GM21717 (cell line): ENCODE results near the gene NOSTRIN.
"Not testable (repeated sequence)": the region's sequence is repeated elsewhere in the genome, so short reads cannot be mapped to it uniquely, and the experiment has no call there.

Source experiments
- ATAC-seq: cut with Tn5 transposase; IDR thresholded peaks from one replicate; pipeline ENCODE4 v1.9.1; 2021; ENCODE audit warnings: mild to moderate bottlenecking, moderate library complexity; ENCODE audit not compliant: unreplicated experiment

Gene NOSTRIN

DNA sequence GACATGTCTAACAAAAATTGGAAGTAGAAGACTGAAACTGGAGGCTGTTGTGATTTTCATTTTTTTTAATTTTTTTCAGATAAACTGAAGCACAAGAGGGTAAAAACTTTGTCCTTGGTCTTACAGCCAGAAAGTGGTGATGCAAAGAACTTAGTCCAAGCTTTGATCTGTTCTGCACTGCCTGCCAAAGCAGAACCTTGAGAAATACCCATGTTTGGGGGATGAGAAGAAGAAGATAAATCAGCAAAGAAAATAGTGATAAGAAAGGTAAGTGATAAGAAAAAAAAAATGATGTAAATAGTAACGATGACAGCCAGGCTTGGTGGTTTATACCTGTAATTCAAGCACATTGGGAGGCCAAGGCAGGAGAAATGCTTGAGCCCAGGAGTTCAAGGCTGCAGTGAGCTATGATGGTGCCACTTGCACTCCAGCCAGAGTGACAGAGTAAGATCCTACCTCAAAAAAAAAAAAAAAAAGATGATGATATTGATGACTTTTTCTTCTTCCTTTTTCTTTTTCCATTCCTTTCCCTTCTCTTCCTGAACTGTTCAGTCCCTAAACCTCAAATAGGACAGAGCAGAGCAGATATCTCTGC, 14.6 kb upstream of the NOSTRIN start:
- ATAC-seq, result no peak

DNA sequence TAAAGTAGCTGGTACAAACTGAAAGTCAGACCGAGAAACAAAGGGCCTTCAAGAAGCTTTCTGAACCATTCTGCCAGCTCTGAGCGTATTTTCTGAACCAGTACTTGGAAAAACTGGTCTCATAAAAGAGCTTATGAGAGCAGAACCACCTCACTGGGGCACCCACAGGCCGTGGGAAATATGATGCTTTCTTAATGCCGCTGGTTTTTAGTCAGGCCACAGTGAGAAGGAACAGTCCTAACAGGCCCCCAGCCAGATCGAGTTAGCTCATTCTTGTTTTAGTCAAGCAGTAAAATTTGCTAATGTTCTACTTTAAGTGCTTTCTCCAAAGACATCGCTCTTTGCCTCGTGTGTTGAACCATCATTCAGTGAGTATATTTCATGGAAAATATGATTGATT, 12.7 kb upstream of the NOSTRIN start:
- ATAC-seq, result no peak

DNA sequence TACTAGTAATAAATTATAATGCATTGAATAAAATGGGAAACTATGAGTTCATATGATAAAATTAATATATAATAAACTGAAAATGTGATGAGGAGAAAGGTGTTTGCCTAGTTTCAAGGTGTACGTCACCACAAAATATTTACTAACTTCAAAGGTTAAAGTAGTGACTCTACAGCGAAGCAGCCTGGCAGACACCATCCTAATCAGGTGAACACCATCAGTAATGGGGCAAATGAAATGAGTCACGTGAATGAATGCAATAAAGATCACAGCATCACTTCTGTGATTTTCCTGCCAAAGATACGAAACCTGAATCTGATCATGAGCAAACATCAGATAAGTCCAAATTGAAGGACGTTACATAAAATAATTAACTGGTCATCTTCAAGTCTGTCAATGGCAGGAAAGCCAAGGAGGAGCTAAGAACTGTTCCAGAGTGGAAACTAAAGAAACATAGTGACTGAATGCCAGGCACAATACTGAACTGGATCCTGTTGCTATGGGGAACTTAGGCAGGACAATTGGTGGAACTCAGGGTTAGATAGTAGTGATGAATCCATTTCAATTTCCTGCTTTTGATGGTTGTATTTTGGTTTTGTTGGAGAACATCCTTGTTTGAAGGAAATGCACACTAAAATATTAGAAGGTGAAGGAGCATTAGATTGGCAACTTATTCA, 12.1 kb upstream of the NOSTRIN start:
- no peak for ATAC-seq

DNA sequence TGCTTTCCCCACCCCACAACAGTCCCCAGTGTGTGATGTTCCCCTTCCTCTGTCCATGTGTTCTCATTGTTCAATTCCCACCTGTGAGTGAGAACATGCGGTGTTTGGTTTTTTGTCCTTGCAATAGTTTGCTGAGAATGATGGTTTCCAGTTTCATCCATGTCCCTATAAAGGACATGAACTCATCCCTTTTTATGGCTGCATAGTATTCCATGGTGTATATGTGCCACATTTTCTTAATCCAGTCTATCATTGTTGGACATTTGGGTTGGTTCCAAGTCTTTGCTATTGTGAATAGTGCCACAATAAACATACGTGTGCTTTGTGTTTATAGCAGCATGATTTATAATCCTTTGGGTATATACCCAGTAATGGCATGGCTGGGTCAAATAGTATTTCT, 11.3 kb upstream of the NOSTRIN start:
- ATAC-seq, result not testable (repeated sequence)

DNA sequence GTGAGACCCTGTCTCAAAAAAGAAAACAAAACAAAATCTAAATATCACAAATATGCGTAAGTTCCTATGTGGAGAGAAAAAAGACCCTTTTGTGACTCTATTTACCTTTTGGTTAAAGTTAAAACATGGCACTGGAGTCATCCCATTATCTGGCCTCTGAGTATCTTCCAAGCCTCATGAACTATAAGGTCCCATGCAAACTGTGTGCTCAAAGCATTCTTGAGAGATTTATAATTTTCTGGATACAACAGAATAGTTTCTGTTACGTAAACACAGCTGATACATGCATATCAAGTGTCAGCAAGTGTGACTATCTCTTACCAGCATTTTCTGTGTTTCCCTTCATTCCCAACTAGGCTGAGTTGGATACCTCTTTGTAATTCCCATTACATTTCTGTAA, 8.8 kb upstream of the NOSTRIN start:
- no peak for ATAC-seq

DNA sequence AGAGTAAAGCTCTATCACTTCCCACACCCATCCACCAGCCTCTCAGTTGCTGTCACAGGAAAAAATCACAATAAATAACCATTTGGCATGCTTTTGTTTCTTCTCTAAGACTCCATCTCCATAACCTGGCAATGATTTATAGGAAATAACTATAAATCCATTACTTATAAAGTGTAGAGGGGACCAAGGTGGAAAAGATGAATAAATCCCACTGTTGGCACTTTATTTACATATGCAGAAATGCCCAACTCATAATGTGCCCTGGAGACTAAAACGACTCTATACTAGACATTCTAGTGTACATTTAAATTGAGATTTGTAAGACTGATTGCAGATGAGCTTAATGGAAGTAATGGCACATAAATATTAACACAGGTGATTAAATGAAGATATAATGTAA, 7.5 kb upstream of the NOSTRIN start:
- no peak for ATAC-seq

DNA sequence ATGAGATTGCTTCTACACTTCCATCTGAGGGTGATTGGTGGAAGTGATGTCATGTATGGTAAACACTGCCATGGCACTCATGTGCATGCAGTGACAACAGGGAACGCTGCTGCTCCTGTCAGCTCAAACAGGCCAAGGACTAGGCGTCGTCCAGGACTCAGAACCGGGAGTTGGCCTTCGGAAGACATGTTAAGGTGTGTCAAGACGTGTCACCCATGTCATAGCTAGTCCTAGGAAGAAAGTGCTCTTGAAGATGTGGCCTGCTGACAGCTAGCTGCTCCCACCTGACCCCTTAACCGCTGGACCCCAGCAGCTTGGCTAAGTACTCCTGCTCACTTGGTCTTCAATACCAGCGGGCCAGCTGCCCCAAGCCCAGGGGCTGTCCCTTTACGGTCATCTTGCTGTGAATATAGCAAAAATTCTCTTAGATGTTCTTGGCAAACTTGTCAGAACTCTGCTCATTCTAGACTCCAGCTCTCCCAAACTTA, 6.3 kb upstream of the NOSTRIN start:
- no peak for ATAC-seq

DNA sequence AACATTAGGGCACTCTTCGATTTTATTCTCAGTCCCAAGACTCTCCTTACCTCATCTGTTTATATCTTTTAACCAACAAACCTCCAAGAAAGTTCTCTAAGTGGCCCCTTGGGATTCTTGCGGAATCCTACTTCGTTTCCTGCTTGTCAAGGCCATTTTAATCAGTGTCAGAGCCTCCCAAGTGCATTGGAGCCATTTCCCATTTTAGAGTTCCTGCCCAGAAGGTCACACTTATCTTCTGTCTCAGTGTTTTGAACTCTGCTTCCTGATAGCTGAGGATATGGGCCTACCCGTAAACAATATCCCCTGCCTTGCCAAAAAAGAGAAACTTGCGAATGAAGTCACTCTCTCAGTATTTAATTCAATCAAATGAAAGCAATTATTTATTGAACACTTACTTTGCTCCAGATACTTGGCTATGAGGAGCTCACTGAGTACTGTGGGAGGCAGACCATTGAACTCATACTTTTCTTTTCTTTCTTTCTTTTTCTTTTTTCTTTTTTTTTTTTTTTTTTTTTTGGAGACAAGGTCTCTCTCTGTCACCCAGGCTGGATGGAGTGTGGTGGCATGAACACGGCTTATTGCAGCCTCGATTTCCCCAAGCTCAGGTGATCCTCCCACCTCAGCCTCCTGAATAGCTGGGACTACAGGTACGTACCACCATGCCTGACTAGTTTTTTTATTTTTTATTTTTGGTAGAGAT, 5.7 kb upstream of the NOSTRIN start:
- no peak for ATAC-seq

DNA sequence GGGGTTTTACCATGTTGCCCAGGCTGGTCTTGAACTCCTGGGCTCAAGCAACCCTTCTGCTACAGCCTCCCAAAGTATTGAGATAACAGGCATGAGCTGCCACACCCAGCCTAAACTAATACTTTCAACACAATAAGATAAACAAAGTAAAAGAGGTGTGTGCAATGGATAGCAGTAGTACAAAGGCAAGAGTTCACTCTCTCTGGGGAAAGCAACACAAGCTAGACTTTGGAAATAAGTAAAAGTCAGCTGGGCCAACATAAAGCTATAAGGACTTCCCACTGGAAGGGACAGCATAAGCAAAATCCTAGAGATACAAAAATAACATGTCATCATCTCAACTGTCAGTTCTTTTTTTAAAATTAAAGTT, 5.2 kb upstream of the NOSTRIN start:
- ATAC-seq, result no peak

DNA sequence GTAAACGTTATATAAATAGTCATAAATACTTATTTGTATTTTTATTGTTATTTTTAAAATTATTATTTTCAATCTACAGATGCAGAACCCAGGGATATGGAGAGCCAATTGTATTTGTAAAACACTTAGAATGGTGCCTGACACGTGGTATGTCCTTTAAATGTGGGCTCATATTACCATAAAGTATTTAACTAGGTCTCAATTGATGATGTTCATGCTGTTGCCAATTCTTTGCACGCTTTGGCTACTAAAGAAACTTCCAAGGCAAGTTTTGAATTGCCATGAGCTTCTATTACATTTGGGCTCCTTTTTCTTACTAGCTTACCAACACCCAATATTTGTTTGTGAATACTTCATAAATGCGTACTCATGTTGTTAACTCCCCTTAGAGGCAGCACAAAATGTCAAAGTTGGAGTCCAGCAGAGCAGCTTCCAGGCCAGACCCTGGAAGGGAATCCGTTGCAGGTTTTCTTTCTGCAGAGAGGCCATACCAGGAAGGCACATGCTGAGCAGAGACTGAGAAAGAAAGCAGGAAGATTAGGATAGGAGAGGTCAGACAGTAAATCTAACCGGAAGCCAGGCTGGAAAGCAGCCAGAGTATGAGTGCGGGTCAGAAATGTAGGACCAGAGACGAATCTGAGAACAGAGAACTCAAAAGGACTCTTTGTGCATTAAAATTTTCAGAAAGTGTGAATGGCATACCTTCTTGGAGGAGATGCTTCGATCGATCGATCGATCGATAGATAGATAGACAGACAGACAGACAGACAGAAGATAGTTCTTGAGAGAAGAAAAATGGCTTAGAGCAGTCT, 4.2 kb upstream of the NOSTRIN start:
- no peak for ATAC-seq

DNA sequence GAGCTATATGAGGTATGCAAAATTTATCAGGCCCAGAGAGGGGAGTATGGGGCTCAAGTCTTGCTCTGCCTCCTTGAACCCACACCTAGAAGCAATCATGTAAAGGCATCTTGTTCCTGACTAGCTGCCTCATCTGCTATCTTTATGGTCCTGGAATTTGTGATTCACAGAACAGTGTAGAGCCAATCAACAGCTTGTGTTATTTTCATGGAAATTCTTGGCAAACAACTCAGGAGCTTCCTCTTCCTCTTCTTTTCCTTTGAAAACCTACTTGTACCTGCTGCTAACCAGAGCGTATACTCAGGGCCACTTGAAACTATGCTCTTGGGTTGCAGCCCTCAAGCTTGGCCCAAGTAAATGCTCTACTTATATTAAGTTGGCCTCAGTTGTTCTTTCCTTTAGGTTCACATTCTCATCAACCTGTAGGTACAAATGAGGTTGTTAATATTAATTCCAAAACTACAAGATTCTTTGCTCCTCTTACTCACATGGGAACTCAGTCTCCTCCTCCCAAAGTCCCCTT, 3.5 kb upstream of the NOSTRIN start:
- no peak for ATAC-seq

DNA sequence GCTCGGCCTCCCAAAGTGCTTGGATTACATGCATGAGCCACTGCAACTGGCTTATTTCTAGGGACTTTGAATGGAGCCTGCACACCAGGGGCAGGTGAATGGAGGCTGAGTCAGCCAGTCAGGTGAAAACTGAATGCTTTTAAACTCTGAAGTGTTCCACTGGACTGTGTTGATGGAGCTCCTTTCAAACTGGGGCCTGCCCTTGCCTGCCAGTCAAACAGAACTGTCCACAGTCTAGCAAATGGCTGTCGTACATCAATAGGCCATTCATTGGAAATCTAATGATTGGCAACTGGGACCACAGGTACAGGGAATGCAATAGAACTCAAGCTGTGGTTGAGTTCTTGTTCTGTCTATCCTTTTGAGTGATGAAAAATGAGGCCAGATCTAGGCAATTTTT, 966 bp upstream of the NOSTRIN start:
- ATAC-seq, result no peak

DNA sequence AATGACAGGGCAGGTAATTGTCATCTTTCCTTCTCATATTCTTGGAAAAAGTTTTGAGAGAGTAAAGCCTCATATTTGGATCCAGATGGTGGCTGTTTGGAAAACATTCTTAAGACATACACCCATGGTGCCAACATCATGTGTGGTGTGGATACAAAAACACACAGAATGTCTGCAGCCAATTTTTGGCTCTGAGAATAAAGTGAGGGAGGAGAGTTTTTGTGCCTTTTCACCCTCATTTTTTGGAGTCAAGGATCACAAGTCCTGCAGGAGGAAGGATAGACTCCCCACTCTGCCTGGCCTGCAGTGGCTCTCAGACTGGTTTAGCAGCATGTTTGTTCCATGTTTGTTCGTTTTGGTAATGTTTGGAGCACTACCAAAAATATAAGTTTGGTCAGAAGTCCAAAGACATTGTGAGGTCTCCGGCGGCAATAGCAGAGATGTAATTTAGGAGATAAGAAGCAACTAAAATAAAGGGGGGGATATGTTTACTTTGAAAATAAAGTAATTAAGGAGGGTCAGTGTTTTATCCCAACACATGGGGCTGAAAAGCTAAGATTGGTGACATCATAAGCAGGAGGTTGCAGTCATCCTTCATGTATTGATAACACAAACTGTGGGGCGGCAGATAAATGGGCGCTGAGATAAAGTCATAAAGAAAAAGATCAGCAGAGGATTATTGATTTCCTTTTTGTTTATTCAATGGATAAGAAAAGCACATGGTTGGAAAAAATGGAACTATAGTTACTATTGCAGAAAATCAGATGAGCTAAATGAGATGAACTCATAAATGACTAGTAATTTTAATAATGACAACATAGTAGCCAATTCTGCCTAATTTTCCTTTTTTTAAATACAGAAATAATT, 655 bp downstream of the NOSTRIN start:
- ATAC-seq, result no peak

DNA sequence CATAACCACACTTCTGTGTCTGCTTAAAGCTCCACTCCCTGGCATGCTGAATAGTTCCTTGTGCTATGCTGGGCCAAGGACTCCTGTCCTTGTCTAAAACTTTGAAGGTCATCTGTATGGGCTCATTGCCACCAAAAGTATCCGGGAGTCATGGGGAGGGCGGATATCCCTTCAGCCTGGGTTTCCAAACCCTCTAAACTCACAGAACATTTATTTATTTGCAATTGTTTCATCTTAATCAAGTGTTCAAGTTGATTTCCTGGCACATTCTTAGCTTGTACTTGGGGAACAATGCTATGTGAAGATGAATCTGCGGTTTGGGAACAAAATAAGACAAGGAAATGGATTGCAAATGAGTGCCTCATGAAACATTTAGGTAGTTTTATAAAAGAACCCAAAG, 1.8 kb downstream of the NOSTRIN start:
- ATAC-seq, result no peak

DNA sequence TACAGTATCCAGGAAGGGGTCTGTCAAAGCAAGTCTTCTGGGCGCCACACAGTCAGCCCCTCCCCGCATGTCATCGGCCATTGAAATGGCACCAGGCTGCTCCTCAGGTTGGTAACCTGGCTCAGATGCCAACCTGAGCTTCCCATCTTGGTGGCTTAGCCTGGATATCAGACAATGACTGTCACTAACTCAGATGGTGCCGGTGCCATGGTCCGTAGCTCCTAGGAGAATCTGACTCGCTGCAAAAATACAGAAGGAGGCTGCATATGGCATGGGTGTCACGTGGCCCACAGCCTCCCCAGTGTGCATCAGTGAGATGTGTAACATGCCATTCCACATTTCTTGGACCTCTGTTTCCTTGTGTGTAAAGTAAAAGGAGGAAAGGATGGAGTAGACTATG, 3.2 kb downstream of the NOSTRIN start:
- no peak for ATAC-seq

DNA sequence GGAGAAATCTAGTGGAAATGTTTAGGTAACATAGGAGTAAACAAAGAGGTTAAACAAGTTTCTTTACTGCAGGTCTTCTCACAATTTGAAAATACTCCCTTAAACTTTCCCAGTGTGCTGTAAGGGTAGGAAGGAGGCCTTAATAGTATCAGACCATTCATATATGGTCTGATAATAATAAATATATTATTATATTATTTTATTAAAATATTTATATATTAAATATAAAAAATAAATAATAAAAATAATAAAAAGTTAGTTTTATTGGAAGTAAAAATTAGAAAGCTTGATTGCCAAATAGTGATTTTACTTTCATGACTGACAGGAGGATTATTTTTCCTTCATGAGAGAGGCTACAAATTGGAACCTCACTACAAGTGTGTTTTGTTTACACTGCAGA, 7.1 kb downstream of the NOSTRIN start:
- no peak for ATAC-seq

DNA sequence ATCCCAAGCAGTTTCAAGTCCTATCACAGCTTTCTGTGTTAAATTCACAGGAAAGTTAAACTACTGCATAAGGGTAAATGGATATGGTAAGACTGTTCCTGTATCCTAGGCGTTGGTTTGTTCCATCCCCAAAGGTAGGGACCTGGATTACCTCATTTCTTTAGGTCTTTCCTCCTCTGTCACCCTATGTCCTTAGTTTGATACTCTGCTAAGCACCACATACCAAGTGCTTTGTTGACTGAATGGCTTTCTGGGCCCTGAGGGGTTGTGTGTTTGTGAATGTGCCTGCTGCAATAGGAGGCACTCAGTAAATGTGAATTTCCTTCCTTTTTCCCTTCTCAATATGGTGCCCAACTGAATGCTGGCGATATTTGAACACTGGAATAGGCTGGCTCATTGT, 7.8 kb downstream of the NOSTRIN start:
- ATAC-seq, result no peak

DNA sequence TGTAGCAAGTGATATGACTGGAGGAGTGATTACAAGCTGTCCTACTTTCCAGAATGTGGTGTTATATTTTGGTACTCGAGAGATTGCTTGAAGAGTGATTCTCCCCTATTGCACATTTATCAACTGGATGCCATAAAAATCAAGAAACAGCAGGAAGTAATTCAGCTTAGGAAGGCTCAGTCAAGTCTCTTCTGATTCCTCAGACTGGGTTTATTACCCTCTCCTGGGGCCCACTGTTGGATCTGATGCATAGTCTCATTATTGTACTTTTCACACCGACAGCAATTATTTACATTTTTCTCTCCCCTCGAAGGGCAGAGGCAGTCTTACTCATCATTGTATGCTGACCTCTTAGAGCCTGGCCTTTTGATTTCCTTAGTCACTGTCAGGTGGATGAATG, 9.3 kb downstream of the NOSTRIN start:
- no peak for ATAC-seq

DNA sequence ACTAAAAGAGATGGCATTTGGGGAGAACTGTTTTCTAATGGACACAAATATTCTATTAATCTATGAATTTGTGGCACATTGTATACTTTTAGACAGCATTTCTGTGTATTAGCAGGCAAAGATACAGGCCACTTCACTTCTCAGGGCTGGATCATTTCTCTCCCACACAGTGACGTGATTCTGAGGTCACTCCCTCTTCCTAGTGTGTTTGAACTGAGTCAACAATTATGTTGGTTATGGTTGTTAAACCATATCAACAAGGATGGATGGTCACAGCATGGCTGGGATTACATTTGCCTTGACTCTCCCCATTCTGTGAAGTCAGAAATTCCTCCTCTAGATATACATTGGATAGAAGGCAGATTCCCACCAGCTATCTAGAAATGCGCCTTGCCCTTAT, 11.6 kb downstream of the NOSTRIN start:
- no peak for ATAC-seq
